Neutrophil (primary cell): ENCODE results near the gene NAA20.

Source experiments
- H3K27ac ChIP-seq: fragments of 200-600 bp; sonication (generic); 2 replicates; pipeline ENCODE4 v1.5.1; 2016; ENCODE audit warnings: mild to moderate bottlenecking, moderate library complexity
- H3K27me3 ChIP-seq: fragments of 200-600 bp; sonication (generic); 2 replicates; pipeline ENCODE4 v1.6.0; 2016; ENCODE audit warnings: mild to moderate bottlenecking
- H3K36me3 ChIP-seq: fragments of 200-600 bp; sonication (generic); 2 replicates; pipeline ENCODE4 v1.5.1; 2017
- H3K4me1 ChIP-seq, 2 experiments: fragments of 200-600 bp in 1 of 2; sonication (generic) in 1 of 2; 1 replicate in 1 of 2; 2 replicates in 1 of 2; pipeline versions ENCODE4 v1.5.1 to v1.6.1; 2013 to 2016; ENCODE audit warnings: low read depth in 1 of 2, low read length in 1 of 2, mild to moderate bottlenecking in 1 of 2, moderate library complexity in 1 of 2; ENCODE audit not compliant: control insufficient read depth in 1 of 2, insufficient read depth in 1 of 2
- H3K4me3 ChIP-seq, 2 experiments: fragments of 200-600 bp in 1 of 2; sonication (generic) in 1 of 2; 1 replicate in 1 of 2; 2 replicates in 1 of 2; pipeline ENCODE4 v1.5.1; 2013 to 2016; ENCODE audit warnings: low read depth in 1 of 2, low read length in 1 of 2, mild to moderate bottlenecking in 1 of 2, moderate library complexity in 1 of 2
- H3K9me3 ChIP-seq: fragments of 200-600 bp; sonication (generic); 2 replicates; pipeline ENCODE4 v1.5.1; 2016
- TF ChIP-seq, protein P1 (sequence below): fragments of 200-600 bp; sonication (generic); IDR thresholded peaks from 2 replicates; pipeline ENCODE4 v1.5.1; 2016; ENCODE audit warnings: antibody characterized with exemption

NAA20 gene

DNA sequence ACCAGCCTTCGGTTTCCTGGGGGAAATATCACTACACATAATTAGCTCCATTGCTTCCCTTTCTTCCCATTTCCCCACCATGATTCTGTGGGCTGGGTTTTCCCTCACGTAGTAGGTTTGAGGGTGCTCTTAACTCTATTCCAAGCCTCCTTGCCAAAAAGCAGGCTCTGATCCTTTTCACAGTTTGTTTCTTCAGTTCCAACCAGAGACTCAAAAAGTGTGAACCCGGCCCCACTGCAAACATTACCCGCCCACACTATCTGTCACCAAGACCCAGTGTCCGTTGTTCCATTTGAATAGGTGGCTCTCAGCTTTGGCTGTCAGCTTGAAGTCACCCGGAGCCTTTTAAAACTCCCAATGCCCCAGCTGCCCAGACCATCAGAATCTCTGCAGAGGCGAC, 11.8 kb upstream of the NAA20 start:
- no peak overlapping the region for H3K4me3 ChIP-seq
- peaks cover 34 to 36% of the 10 kb centered on the region in 2 experiments for H3K4me1 ChIP-seq
- TF ChIP-seq, protein P1, sequence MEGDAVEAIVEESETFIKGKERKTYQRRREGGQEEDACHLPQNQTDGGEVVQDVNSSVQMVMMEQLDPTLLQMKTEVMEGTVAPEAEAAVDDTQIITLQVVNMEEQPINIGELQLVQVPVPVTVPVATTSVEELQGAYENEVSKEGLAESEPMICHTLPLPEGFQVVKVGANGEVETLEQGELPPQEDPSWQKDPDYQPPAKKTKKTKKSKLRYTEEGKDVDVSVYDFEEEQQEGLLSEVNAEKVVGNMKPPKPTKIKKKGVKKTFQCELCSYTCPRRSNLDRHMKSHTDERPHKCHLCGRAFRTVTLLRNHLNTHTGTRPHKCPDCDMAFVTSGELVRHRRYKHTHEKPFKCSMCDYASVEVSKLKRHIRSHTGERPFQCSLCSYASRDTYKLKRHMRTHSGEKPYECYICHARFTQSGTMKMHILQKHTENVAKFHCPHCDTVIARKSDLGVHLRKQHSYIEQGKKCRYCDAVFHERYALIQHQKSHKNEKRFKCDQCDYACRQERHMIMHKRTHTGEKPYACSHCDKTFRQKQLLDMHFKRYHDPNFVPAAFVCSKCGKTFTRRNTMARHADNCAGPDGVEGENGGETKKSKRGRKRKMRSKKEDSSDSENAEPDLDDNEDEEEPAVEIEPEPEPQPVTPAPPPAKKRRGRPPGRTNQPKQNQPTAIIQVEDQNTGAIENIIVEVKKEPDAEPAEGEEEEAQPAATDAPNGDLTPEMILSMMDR, result no peak
- H3K27ac ChIP-seq, result no peak overlapping the region
- no peaks in the 10 kb centered on the region for H3K9me3 ChIP-seq
- H3K36me3 ChIP-seq, result no peaks in the 10 kb centered on the region
- no peaks in the 10 kb centered on the region for H3K27me3 ChIP-seq

DNA sequence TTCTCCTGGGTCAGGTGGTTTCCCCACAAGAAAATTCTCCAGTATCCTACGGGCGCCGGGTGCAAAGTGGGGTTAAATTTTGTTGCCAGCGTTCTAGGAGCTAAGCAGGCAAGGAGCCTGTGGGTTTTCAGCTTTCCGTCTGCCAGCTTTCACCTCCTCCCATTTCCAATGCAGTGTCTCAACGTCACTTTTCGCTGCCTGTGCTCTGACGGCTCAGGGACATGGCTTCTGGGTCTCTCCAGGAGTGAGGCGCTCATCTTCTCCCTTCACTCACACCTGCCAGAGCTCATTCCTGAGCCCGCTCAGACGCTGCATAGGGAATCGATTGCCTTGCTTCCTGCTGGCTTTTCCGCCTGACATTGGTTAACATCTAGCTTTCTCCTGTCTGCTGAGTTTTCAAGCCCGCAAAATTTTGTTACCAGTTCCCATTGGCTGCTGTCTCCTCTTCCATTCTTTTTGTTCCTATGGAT, 7.3 kb upstream of the NAA20 start:
- Histone ChIP-seq H3K36me3 (no peaks in the 10 kb centered on the region), H3K27ac (no peak overlapping the region), H3K4me1 (no peaks in the 10 kb centered on the region), H3K4me3 (no peak overlapping the region), H3K9me3 (no peaks in the 10 kb centered on the region), H3K27me3 (no peaks in the 10 kb centered on the region)
- TF ChIP-seq, protein P1, result no peak

DNA sequence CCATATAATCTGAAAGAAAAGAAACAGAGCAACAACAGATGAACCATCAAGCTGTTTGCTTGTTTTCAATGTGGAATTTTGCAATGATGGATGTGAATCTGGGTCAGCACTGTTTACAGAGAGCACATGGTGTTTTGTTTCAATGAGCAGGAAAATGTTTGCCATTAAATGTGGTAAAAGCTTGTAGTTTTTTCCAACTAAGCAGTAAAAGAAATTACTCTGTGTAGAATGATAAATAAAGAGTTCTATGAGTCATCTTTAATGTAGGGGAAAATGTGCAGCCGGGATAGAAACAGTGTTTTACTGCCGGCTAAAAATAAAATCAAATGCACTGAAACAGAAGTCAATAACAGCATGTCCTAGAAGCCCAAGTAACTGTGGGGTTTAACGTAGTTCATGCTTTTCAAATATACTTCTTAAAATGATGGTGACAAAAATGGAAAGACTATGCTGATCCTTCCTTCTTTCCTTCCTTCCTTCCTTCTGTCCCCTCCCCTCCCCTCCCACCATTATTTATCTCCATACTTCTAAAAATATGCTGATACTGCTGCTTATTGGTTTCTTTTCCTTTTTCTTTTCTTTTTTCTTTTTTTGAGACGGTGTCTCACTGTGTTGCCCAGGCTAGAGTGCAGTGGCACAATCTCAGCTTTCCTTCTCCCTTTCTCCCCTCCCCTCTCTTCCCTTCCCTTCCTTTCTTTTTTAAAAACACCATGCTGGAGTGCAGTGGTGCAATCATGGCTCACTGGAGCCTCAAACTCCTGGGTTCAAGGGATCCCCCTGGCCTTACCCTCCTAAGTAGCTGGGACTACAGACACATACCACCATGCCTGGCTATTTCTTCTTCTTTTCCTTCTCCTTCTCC, 6.3 kb upstream of the NAA20 start:
- no peaks in the 10 kb centered on the region for H3K4me1 ChIP-seq

DNA sequence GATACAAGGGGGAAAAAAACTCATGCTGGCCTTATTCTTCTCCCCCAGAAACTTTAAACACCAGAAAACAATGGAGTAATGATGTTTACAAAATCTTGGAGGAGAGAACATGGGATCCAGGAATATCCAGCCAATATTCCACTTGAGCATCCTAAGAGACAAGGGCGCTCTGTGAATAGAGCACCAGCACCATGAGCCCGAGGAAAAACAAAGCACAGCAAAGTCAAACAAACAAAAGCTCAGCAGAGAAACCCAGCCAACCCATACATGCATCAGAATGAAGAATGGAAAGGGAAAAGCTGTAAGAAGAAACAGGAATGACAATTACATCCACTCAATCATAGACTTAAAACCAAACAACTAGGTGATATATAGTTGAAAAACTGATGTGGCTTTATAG, 4.6 kb upstream of the NAA20 start:
- Histone ChIP-seq H3K4me3 (no peak overlapping the region), H3K9me3 (no peaks in the 10 kb centered on the region), H3K27ac (no peak overlapping the region), H3K36me3 (no peaks in the 10 kb centered on the region), H3K27me3 (no peaks in the 10 kb centered on the region), H3K4me1 (peaks cover 4 to 9% of the 10 kb centered on the region in 2 experiments)
- TF ChIP-seq, protein P1, result no peak

More for the DNA sequence above, 6.3 kb upstream of the NAA20 start:
- TF ChIP-seq, protein P1, result no peak
- Histone ChIP-seq H3K4me3 (no peak overlapping the region), H3K27me3 (no peaks in the 10 kb centered on the region), H3K36me3 (no peaks in the 10 kb centered on the region), H3K9me3 (no peaks in the 10 kb centered on the region), H3K27ac (no peak overlapping the region)

DNA sequence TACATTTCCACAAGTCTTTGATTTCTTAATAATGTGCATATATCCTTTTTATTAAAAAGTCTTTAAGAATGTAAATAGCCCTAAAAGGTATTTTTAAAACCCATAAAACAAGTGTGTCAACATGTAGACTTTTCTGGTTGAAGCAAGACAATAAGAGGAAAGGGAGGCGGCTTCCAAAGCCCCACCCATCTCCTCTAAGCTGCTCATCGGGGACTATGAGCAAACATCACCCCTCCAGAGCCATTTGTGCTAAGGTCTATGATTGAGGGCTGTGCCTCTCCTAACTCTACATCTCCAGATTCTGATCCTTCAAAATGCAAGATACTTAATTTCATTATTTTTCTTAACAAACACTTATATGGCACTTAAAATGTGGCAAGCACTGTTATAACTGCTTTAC, 2.5 kb upstream of the NAA20 start:
- Histone ChIP-seq H3K4me3 (no peak overlapping the region), H3K9me3 (no peaks in the 10 kb centered on the region), H3K36me3 (no peaks in the 10 kb centered on the region), H3K27ac (no peak overlapping the region), H3K27me3 (no peaks in the 10 kb centered on the region), H3K4me1 (peaks cover 9 to 14% of the 10 kb centered on the region in 2 experiments)
- TF ChIP-seq, protein P1, result no peak
